H1 (cell line): ENCODE data around the gene FHIP1B. TPM values are rescaled to one million over a fixed set of nuclear protein-coding genes. Genes with fewer than 3 reads are reported as not detected.

Experiments used
- CTCF ChIA-PET: fragments of 300-600 bp; sonication (Branson Sonifier 250); formaldehyde crosslinking; loops from one replicate; lab custom pipeline; 2021; ENCODE audit not compliant: partially characterized antibody; lab: Charles Lee
- POLR2A ChIA-PET: fragments of 300-600 bp; sonication (Branson Sonifier 250); formaldehyde crosslinking; loops from one replicate; lab custom pipeline; 2021; ENCODE audit warnings: inconsistent platforms; ENCODE audit not compliant: partially characterized antibody; lab: Charles Lee
- DNase-seq, 2 experiments: peaks; one replicate each; pipeline versions ENCODE4 v3.0.0 to v3.0.0-alpha.2; 2010 to 2022; ENCODE audit warnings: low spot score in 2 of 2, low read depth in 1 of 2, mixed read lengths in 1 of 2
- FAIRE-seq: peaks from 2 replicates; lab custom pipeline; 2011; peaks lifted over from hg19 to GRCh38; lab: Jason Lieb, UNC
- H2AFZ ChIP-seq: 2 replicates; pipeline ENCODE4 v1.8.1; 2012; ENCODE audit warnings: low read length, inconsistent platforms
- H2AK5ac ChIP-seq: 2 replicates; pipeline ENCODE4 v1.6.1; 2013; ENCODE audit warnings: low read depth, low read length
- H2BK120ac ChIP-seq: replicated peaks from 2 replicates; pipeline ENCODE3; 2013; ENCODE audit warnings: low read depth, low read length, inconsistent platforms
- H2BK12ac ChIP-seq: 2 replicates; pipeline ENCODE4 v1.6.1; 2013; ENCODE audit warnings: low read depth, low read length
- H2BK15ac ChIP-seq: 2 replicates; pipeline ENCODE4 v1.6.1; 2013; ENCODE audit warnings: low read length
- H2BK20ac ChIP-seq: 2 replicates; pipeline ENCODE4 v1.6.1; 2013; ENCODE audit warnings: low read length
- H2BK5ac ChIP-seq: 2 replicates; pipeline ENCODE4 v1.6.1; 2013; ENCODE audit warnings: low read depth, low read length
- H3K14ac ChIP-seq: 2 replicates; pipeline ENCODE4 v1.6.1; 2013; ENCODE audit warnings: inconsistent platforms; ENCODE audit not compliant: insufficient read length
- H3K18ac ChIP-seq: 2 replicates; pipeline ENCODE4 v1.6.1; 2013; ENCODE audit warnings: low read length; ENCODE audit errors: extremely low read depth
- H3K23ac ChIP-seq: 2 replicates; pipeline ENCODE4 v1.6.1; 2013; ENCODE audit warnings: inconsistent platforms; ENCODE audit not compliant: insufficient read length
- H3K23me2 ChIP-seq: 2 replicates; pipeline ENCODE4 v1.6.1; 2013; ENCODE audit warnings: low read depth, low read length
- H3K27ac ChIP-seq: 2 replicates; pipeline ENCODE4 v1.6.1; 2011; ENCODE audit warnings: low read depth, low read length, inconsistent platforms
- H3K27me3 ChIP-seq, 4 experiments: replicated peaks in 1 of 4; 1 replicate in 1 of 4; 2 replicates in 3 of 4; pipeline versions ENCODE4 v1.6.1 to v1.8.1; 2011 to 2013; ENCODE audit warnings: low read length in 3 of 4, mild to moderate bottlenecking in 3 of 4, inconsistent platforms in 2 of 4, mixed read lengths in 2 of 4, moderate library complexity in 1 of 4; ENCODE audit not compliant: control insufficient read depth in 3 of 4, insufficient read depth in 3 of 4; ENCODE audit errors: extremely low read depth in 1 of 4
- H3K36me3 ChIP-seq, 4 experiments: 2 replicates each; pipeline versions ENCODE4 v1.6.1 to v1.8.1; 2011 to 2013; ENCODE audit warnings: mild to moderate bottlenecking in 4 of 4, low read length in 3 of 4, moderate library complexity in 2 of 4, control low read depth in 1 of 4, inconsistent platforms in 1 of 4; ENCODE audit not compliant: insufficient read depth in 4 of 4, control insufficient read depth in 2 of 4
- H3K4ac ChIP-seq: replicated peaks from 2 replicates; pipeline ENCODE3; 2013; ENCODE audit warnings: low read length, low read depth, mixed read lengths, inconsistent platforms; ENCODE audit not compliant: insufficient read length
- H3K4me1 ChIP-seq, 4 experiments: replicated peaks in 1 of 4; 1 replicate in 1 of 4; 2 replicates in 3 of 4; pipeline versions ENCODE4 v1.6.1 to v1.8.1; 2011 to 2013; ENCODE audit warnings: low read length in 3 of 4, inconsistent platforms in 2 of 4, mixed read lengths in 1 of 4; ENCODE audit not compliant: insufficient read depth in 4 of 4, control insufficient read depth in 3 of 4
- H3K4me2 ChIP-seq, 2 experiments: 2 replicates each; pipeline versions ENCODE4 v1.6.1 to v1.8.1; 2011 to 2013; ENCODE audit warnings: low read depth in 2 of 2, low read length in 2 of 2, control low read depth in 1 of 2, inconsistent platforms in 1 of 2, mild to moderate bottlenecking in 1 of 2; ENCODE audit not compliant: insufficient read depth in 1 of 2
- H3K4me3 ChIP-seq, 4 experiments: fragments of 200-600, 300-600 bp in 1 of 4; sonication (generic), shearing (Covaris generic), sonication (Bioruptor Twin) in 1 of 4; 2 replicates each; pipeline versions ENCODE4 v1.5.1 to v1.8.1; 2011 to 2016; ENCODE audit warnings: low read length in 4 of 4, low read depth in 3 of 4, control low read depth in 2 of 4, inconsistent platforms in 2 of 4, mild to moderate bottlenecking in 2 of 4, mixed read lengths in 1 of 4, moderate library complexity in 1 of 4; ENCODE audit not compliant: insufficient read depth in 2 of 4; ENCODE audit errors: extremely low read depth in 1 of 4
- H3K56ac ChIP-seq: replicated peaks from 2 replicates; pipeline ENCODE3; 2013; ENCODE audit warnings: low read depth, mild to moderate bottlenecking, mixed read lengths, low read length, inconsistent platforms; ENCODE audit not compliant: insufficient read length
- H3K79me1 ChIP-seq: 2 replicates; pipeline ENCODE4 v1.6.1; 2013; ENCODE audit warnings: low read depth, low read length, control low read depth
- H3K79me2 ChIP-seq, 2 experiments: 2 replicates each; pipeline versions ENCODE4 v1.6.1 to v1.8.1; 2012 to 2013; ENCODE audit warnings: low read length in 2 of 2, mild to moderate bottlenecking in 2 of 2, inconsistent platforms in 1 of 2; ENCODE audit not compliant: insufficient read depth in 2 of 2, control insufficient read depth in 1 of 2
- H3K9ac ChIP-seq, 4 experiments: replicated peaks in 1 of 4; 1 replicate in 1 of 4; 2 replicates in 3 of 4; pipeline versions ENCODE4 v1.6.1 to v1.8.1; 2011 to 2013; ENCODE audit warnings: low read depth in 3 of 4, low read length in 3 of 4, control low read depth in 2 of 4, mild to moderate bottlenecking in 2 of 4, moderate library complexity in 2 of 4, inconsistent platforms in 1 of 4; ENCODE audit errors: extremely low read depth in 1 of 4
- H3K9me3 ChIP-seq, 2 experiments: 2 replicates each; pipeline versions ENCODE4 v1.6.1 to v1.8.1; 2012 to 2013; ENCODE audit warnings: mild to moderate bottlenecking in 2 of 2, moderate library complexity in 2 of 2, control low read depth in 1 of 2, inconsistent platforms in 1 of 2, low read depth in 1 of 2, low read length in 1 of 2, mixed read lengths in 1 of 2; ENCODE audit not compliant: insufficient read depth in 2 of 2
- H4K20me1 ChIP-seq, 2 experiments: replicated peaks in 1 of 2; 2 replicates each; pipeline versions ENCODE3 to v1.8.1; 2011 to 2013; ENCODE audit warnings: inconsistent platforms in 2 of 2, low read length in 2 of 2, mild to moderate bottlenecking in 1 of 2; ENCODE audit not compliant: insufficient read depth in 2 of 2, control insufficient read depth in 1 of 2
- H4K5ac ChIP-seq: 2 replicates; pipeline ENCODE4 v1.6.1; 2013; ENCODE audit warnings: low read length, low read depth, mixed read lengths, inconsistent platforms; ENCODE audit not compliant: insufficient read length
- H4K8ac ChIP-seq: 2 replicates; pipeline ENCODE4 v1.8.0; 2013; ENCODE audit warnings: mild to moderate bottlenecking, moderate library complexity, low read length, inconsistent platforms; ENCODE audit not compliant: insufficient read depth; ENCODE audit errors: extremely low read depth
- H4K91ac ChIP-seq: replicated peaks from 2 replicates; pipeline ENCODE3; 2013; ENCODE audit warnings: low read length, mixed read lengths, inconsistent platforms; ENCODE audit not compliant: insufficient read length
- BCL11A ChIP-seq, 2 experiments: IDR thresholded peaks; one replicate each; pipeline ENCODE4 v1.6.1; 2011; ENCODE audit warnings: low read depth in 2 of 2, low read length in 2 of 2, mild to moderate bottlenecking in 2 of 2
- CBX5 ChIP-seq: fragments of 300-800, 300-1000 bp; sonication (generic); IDR thresholded peaks from 2 replicates; pipeline ENCODE4 v1.7.1; 2016; ENCODE audit warnings: antibody characterized with exemption, low read length, low read depth
- CHD1 ChIP-seq: IDR thresholded peaks from 2 replicates; pipeline ENCODE4 v1.6.1; 2012; ENCODE audit warnings: low read depth, low read length, improper control_type of control experiment
- JUN ChIP-seq: IDR thresholded peaks from 2 replicates; pipeline ENCODE4 v1.6.1; 2011; ENCODE audit warnings: low read depth, mild to moderate bottlenecking, improper control_type of control experiment, low read length
- NANOG ChIP-seq: IDR thresholded peaks from 2 replicates; pipeline ENCODE4 v1.6.1; 2011; ENCODE audit warnings: low read length, low read depth, mild to moderate bottlenecking, inconsistent platforms; ENCODE audit not compliant: insufficient read depth, poor library complexity, severe bottlenecking
- PHF8 ChIP-seq: fragments of 200-600 bp; sonication (generic); conservative IDR thresholded peaks from 2 replicates; pipeline ENCODE4 v1.7.1; 2012; ENCODE audit warnings: low read depth, mild to moderate bottlenecking, inconsistent platforms, low read length, moderate library complexity
- RBBP5 ChIP-seq: IDR thresholded peaks from 2 replicates; pipeline ENCODE4 v1.7.1; 2012; ENCODE audit warnings: low read depth, mild to moderate bottlenecking, inconsistent platforms, low read length, moderate library complexity, borderline replicate concordance
- RFX5 ChIP-seq: IDR thresholded peaks from 2 replicates; pipeline ENCODE4 v1.6.1; 2011; ENCODE audit warnings: low read depth, low read length, improper control_type of control experiment, borderline replicate concordance
- TAF7 ChIP-seq: optimal IDR thresholded peaks from 2 replicates; pipeline ENCODE3; 2011; ENCODE audit warnings: low read depth, mild to moderate bottlenecking, inconsistent platforms, low read length, moderate library complexity, borderline replicate concordance
- WGBS, 2 experiments: shearing (Covaris generic) in 1 of 2; methylation state at CpG; one replicate each; pipeline versions ENCODE4 v1.1.6 to v1.1.7; 2013 to 2015; ENCODE audit warnings: low lambda C conversion rate in 2 of 2, mixed read lengths in 2 of 2, inconsistent platforms in 1 of 2, low coverage in 1 of 2, missing lambda C conversion rate in 1 of 2; ENCODE audit not compliant: insufficient replicate concordance in 2 of 2, insufficient coverage in 1 of 2, insufficient read length in 1 of 2; ENCODE audit errors: extremely low coverage in 1 of 2, missing lambda C conversion rate in 1 of 2; 5-methylcytosine and 5-hydroxymethylcytosine counted together
- polyA plus RNA-seq, 7 experiments: library from polyadenylated mRNA; depleted of rRNA in 3 of 7; stranded (reverse) in 5 of 7; unstranded in 2 of 7; fragments of >200 nt in 5 of 7; fragments of 200-250 nt in 2 of 7; gene quantifications; 1 replicate in 5 of 7; 2 replicates in 1 of 7; 4 replicates in 1 of 7; pipeline versions ENCODE4 v1.2.1 to v1.2.3, GENCODE V29; 2011 to 2013; ENCODE audit warnings: missing spikeins in 2 of 7, mixed read lengths in 2 of 7
- total RNA-seq: library from RNA; stranded (reverse); fragmentation: NEBNext Ultra II Directional; extraction: Animal tissue kit (Norgen Biotek cat#: 25700); gene quantifications from 2 replicates; pipeline ENCODE4 v1.2.1, GENCODE V29; 2021
- TF ChIP-seq, protein P1 (sequence below): IDR thresholded peaks from 2 replicates; pipeline ENCODE4 v1.6.1; 2012; ENCODE audit warnings: inconsistent platforms

FHIP1B gene
- total and polyA plus RNA-seq, 2 of the 8 experiments (the other 6 are each of a cell fraction or from before 2014, with no cell fraction given) = 16.8 to 41.9 TPM

DNA sequence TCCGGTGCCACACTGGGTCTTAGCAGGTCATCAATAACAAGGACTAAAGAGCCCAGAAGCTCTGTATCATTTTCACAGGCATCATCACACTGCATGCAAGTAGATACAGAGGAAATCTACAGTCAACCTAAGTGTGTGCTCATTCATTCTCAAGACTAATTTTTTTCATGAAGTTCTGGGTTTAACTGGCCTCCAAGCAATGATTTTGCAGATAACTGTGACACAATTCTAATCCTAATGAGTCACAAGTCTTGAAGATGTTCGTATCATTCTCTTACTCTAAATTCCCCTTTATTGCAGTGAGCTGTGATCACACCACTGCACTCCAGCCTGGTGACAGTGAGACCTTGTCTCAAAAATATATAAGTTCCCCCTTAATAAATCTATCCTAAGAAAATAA, 33.0 kb downstream of the FHIP1B start:
- no peak for FAIRE-seq
- ChIA-PET CTCF (interaction anchor here (0.7 to 1.5 kb wide), 5 partner anchors 44 to 162 kb away, joined by 3 to 5 read pairs (median 3); no protein-coding TSS in a partner anchor), POLR2A (interaction anchor here (1.3 to 1.8 kb wide), 2 partner anchors 13 to 15 kb away, joined by 3 read pairs; no protein-coding TSS in a partner anchor)
- Histone ChIP-seq H3K56ac (no peak overlapping the region), H2BK12ac (no peak overlapping the region), H3K79me2 (no peaks in the 10 kb centered on the region), H2BK20ac (no peak overlapping the region), H3K27me3 (no peaks in the 10 kb centered on the region), H3K4me2 (no peak overlapping the region), H4K20me1 (no peaks in the 10 kb centered on the region), H3K4ac (no peak overlapping the region), H4K5ac (no peak overlapping the region), H3K14ac (no peak overlapping the region), H2BK5ac (no peak overlapping the region), H2AK5ac (no peak overlapping the region), H2AFZ (no peak overlapping the region), H3K9me3 (no peaks in the 10 kb centered on the region; a peak in 1 of 4 replicates), H3K9ac (no peak overlapping the region), H2BK15ac (no peak overlapping the region), H4K91ac (no peak overlapping the region), H3K27ac (no peak overlapping the region), H3K18ac (no peak overlapping the region), H4K8ac (no peak overlapping the region), H2BK120ac (no peak overlapping the region), H3K23ac (no peak overlapping the region), H3K4me1 (peaks cover 0 to 3% (median 1%) of the 10 kb centered on the region in 4 experiments; a peak in 2 of 7 replicates), H3K36me3 (peaks cover 0 to 3% (median 0%) of the 10 kb centered on the region in 4 experiments; a peak in 3 of 8 replicates), H3K23me2 (no peaks in the 10 kb centered on the region), H3K4me3 (no peak overlapping the region), H3K79me1 (no peaks in the 10 kb centered on the region)
- TF ChIP-seq PHF8 (no peak), CBX5 (no peak), BCL11A (IDR thresholded peaks at IDR 0.05; ENCODE audit: low read depth in 2 of 2, low read length in 2 of 2) (no peak), JUN (no peak), CHD1 (no peak), NANOG (no peak), RBBP5 (no peak), RFX5 (no peak), TAF7 (no peak)
- TF ChIP-seq, protein P1, sequence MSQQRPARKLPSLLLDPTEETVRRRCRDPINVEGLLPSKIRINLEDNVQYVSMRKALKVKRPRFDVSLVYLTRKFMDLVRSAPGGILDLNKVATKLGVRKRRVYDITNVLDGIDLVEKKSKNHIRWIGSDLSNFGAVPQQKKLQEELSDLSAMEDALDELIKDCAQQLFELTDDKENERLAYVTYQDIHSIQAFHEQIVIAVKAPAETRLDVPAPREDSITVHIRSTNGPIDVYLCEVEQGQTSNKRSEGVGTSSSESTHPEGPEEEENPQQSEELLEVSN = no peak
- DNase-seq = no peak
- WGBS, 2 experiments = 94% methylated on average over 2 of the region's 2 CpGs; no CpG with 5 or more reads in 1 of the 2 experiments
